Measurements from ENCODE around the gene EXOSC10.

The EXOSC10 gene

DNA sequence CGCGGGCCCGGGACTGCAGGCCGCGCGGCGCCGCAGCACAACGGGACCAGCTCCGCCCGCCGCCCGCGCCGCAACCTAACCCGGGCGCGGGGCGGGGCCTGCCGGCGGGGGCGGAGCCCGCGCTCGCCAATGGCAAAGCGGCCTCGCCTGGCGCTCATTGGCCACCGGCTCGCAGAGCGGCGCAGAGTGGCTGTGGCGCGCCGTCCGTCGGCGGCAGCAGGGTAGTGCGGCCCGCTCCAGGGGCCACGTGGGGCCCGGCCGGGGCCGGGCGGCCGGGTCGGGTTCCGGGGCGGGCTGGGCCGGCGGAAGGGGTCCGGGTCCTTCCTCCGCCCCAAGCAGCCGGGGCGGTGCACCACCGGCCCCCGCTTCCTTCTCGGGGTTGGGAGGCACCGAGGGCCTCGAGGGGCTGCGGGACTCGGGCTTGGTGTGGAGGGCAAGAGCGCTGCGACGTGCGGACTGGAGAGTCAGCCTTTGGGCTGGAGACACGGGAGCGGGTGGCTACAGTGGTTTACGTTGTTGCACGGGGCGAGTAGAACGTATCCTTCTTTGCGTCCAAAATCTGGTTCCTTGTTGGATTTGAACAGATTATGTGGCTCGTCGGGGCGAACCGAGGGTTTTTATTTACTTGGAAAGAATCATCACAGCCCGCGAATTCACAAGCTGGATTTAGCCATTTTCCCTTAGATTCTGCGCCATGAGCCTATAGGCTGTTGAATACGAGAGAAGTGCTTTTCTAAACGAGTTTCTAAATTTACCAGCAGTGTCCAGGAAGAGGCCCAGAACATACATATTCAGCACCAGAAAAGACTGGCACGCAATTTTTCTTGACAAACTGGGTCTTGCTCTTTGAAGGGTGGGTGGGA is 39.5 kb downstream of the EXOSC10 start, which contains the start of gene SRM:
TSS of gene SRM (minus strand) at position 51 of the 863 bp plus-strand sequence. CDS start 75 bp downstream, outside the sequence.
- TF ChIP-seq, protein P1, sequence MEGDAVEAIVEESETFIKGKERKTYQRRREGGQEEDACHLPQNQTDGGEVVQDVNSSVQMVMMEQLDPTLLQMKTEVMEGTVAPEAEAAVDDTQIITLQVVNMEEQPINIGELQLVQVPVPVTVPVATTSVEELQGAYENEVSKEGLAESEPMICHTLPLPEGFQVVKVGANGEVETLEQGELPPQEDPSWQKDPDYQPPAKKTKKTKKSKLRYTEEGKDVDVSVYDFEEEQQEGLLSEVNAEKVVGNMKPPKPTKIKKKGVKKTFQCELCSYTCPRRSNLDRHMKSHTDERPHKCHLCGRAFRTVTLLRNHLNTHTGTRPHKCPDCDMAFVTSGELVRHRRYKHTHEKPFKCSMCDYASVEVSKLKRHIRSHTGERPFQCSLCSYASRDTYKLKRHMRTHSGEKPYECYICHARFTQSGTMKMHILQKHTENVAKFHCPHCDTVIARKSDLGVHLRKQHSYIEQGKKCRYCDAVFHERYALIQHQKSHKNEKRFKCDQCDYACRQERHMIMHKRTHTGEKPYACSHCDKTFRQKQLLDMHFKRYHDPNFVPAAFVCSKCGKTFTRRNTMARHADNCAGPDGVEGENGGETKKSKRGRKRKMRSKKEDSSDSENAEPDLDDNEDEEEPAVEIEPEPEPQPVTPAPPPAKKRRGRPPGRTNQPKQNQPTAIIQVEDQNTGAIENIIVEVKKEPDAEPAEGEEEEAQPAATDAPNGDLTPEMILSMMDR (conservative IDR thresholded peaks at IDR 0.05; ENCODE audit: low read length): peak; percentile 25
- DNase-seq (ENCODE audit: low read depth): peak; percentile 85
- H3K4me3 ChIP-seq (ENCODE audit: low read length): peak within 1 kb of the TSS; percentile 83

DNA sequence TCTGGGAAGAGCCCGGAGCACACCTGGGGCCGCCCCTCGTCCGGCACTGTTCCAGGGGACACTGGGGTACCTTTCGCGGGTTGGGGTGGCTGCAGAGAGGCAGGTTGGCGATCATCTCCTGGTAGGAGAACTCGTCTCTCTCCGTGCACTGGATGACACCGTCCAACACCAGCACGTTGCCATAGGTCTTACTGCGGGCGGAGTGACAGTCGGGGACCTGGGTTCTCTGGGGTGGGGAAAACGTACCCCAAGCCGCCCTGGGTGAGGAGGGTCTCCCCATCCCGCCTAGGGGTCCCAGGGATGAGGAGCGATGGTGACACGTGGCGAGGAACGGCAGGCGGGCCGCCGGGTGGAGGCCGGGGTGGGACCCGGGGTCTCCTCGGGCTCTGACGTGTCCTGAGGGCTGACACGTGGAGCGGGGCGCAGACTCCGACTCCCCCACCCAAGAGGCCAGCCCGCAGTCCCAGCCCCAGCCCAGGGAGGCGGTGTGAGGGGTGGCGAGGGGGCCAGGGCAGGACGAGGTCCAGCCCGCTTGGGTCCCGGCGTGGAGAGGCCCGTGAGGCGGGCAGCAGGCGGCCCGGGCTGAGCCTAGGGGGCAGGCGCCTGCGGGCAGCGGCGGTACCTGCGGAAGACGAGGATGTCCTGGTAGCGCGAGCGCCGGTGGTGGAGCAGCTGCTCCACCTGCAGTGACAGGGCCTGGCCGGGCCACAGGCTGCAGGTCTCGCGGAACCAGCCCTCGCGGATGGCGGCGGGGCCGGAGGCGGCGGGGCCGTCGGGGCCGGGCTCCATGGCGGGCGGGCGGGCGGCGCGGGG is 40.3 kb downstream of the EXOSC10 start:
- H3K4me3 ChIP-seq (ENCODE audit: low read length): peak overlapping the region; percentile 83
- TF ChIP-seq, protein P1 (conservative IDR thresholded peaks at IDR 0.05; ENCODE audit: low read length): no peak
- no peak for DNase-seq (ENCODE audit: low read depth)

DNA sequence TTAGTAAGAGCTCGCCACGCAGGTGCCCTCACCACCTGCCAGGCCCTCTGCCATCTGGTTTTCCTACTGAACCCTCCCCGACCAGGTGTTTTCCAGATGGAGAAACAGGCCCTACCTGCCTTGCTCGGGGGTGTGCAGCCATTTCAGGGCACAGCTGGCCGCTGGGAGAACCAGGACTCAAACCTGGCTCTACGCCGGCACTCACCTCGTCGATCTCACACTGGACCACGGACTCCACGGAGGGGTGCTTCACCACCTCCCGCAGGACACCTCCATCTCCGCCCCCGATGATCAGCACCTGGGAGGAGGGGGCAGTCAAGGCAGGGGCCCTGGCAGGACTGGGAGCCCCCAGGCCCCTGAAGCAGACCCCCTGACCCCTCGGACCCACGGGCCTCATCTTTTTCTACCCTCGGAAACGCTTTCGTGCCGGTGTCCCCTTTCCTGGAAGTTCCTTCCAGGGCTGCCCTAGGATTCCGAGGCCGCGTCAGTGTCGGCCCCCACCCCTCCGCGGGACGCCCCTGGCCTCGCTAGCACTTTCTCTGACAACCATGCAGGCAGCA is 41.0 kb downstream of the EXOSC10 start:
- H3K4me3 ChIP-seq (ENCODE audit: low read length): peak overlapping the region; percentile 83
- TF ChIP-seq, protein P1 (conservative IDR thresholded peaks at IDR 0.05; ENCODE audit: low read length): no peak
- no peak for DNase-seq (ENCODE audit: low read depth)

DNA sequence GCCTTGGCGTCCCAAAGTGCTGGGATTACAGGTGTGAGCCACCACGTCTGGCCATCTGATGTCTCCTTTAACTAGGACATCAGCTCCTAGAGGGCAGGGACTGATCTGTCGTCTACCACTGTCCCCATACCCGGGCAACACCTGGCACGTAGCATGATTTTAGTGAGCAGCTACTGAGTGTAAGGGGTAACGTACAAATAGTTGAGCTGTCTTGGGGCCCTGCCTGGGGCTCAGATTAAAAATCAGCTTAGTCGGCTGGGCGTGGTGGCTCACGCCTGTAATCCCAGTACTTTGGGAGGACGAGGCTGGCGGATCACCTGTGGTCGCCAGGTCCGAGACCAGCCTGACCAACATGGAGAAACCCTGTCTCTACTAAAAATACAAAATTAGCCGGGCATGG is 41.6 kb downstream of the EXOSC10 start:
- no peak overlapping the region for H3K4me3 ChIP-seq (ENCODE audit: low read length)
- no peak for DNase-seq (ENCODE audit: low read depth)

DNA sequence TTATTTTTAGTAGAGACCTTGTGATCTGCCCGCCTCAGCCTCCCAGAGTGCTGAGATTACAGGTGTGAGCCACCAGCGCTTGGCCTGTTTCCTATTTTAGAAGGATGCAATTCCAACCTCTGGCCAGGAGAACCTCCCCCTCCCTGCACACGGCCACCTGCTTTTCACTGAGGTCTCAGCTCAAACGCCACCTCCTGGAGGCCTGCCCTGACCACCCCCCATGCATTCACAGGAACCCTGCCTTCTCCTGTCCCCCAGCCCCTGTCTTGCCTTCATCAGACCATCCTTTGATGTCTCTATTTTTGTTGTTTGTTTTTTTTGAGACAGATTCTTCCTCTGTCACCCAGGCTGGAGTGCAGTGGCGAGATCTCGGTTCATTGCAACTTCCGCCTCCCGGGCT is 42.2 kb downstream of the EXOSC10 start:
- TF ChIP-seq, protein P1 (conservative IDR thresholded peaks at IDR 0.05; ENCODE audit: low read length): no peak
- DNase-seq (ENCODE audit: low read depth): no peak
- no peak overlapping the region for H3K4me3 ChIP-seq (ENCODE audit: low read length)

More for the DNA sequence above, 41.6 kb downstream of the EXOSC10 start:
- TF ChIP-seq, protein P1 (conservative IDR thresholded peaks at IDR 0.05; ENCODE audit: low read length): no peak

DNA sequence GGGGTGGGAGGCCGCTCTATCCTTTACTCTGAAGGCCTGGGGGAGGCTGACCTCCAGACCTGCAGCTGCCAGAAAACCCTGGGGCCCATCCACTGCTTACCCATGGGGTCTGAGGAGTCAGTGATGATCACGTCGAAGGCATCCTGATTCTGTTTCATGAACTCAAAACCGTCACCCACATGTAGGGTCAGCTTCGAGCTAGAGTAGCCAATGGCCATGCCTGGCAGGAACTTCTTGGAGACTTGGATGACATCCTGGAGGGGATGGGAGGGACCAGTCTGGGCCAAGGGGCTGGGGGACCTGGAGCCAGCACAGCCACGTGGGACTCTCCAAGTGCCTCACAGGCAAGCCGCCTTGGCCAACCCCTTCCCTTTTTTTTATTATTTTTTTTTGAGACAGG is 43.2 kb downstream of the EXOSC10 start:
- TF ChIP-seq, protein P1 (conservative IDR thresholded peaks at IDR 0.05; ENCODE audit: low read length): no peak
- DNase-seq (ENCODE audit: low read depth): no peak
- H3K4me3 ChIP-seq (ENCODE audit: low read length): no peak overlapping the region
